IMR-90 (cell line): ENCODE results near the gene OR5B2. TPM values are rescaled to one million over a fixed set of nuclear protein-coding genes. Genes with fewer than 3 reads are reported as not detected.

ENCODE experiments used
- ATAC-seq: fragments of 200-7000 bp; cut with Tn5 transposase; 2 replicates; pipeline ENCODE4 v1.9.1; 2020; ENCODE audit warnings: low read depth, mild to moderate bottlenecking, moderate library complexity
- BruUV-seq: library from RNA; stranded (reverse); fragments of 400-500 nt; replicated peaks from 2 replicates; lab custom pipeline; 2021; lab: Mats Ljungman, UMichigan
- CTCF ChIA-PET: fragments of 300-600 bp; formaldehyde crosslinking; extraction: SDS; loops from one replicate; lab custom pipeline; 2021; ENCODE audit warnings: antibody characterized with exemption; lab: Yijun Ruan, JAX
- POLR2A ChIA-PET: fragments of 300-600 bp; sonication (Branson Sonifier 250); formaldehyde crosslinking; loops from one replicate; lab custom pipeline; 2022; ENCODE audit warnings: antibody characterized with exemption; ENCODE audit not compliant: unreplicated experiment; lab: Charles Lee
- DNase-seq: peaks from one replicate; pipeline ENCODE4 v3.0.0; 2013
- H2AFZ ChIP-seq: replicated peaks from 2 replicates; pipeline ENCODE3; 2013; ENCODE audit warnings: low read length, mild to moderate bottlenecking; ENCODE audit not compliant: poor library complexity
- H2AK5ac ChIP-seq: 2 replicates; pipeline ENCODE4 v1.6.1; 2013; ENCODE audit warnings: low read depth, low read length, inconsistent platforms
- H2AK9ac ChIP-seq: replicated peaks from 2 replicates; pipeline ENCODE3; 2013; ENCODE audit warnings: mild to moderate bottlenecking, low read depth, low read length, moderate library complexity; ENCODE audit not compliant: poor library complexity
- H2BK120ac ChIP-seq: 2 replicates; pipeline ENCODE4 v1.6.1; 2013; ENCODE audit warnings: low read depth, low read length, inconsistent platforms
- H2BK15ac ChIP-seq: 3 replicates; pipeline ENCODE4 v1.6.1; 2013; ENCODE audit warnings: low read depth, low read length, inconsistent platforms
- H2BK20ac ChIP-seq: 2 replicates; pipeline ENCODE4 v1.6.1; 2013; ENCODE audit warnings: low read depth, mild to moderate bottlenecking, inconsistent platforms, low read length, moderate library complexity
- H2BK5ac ChIP-seq: 2 replicates; pipeline ENCODE4 v1.6.1; 2013; ENCODE audit warnings: mild to moderate bottlenecking, low read depth, low read length, inconsistent platforms; ENCODE audit not compliant: poor library complexity, severe bottlenecking
- H3K14ac ChIP-seq: replicated peaks from 2 replicates; pipeline ENCODE4 v1.6.1; 2013; ENCODE audit warnings: low read depth, low read length, inconsistent platforms
- H3K18ac ChIP-seq: 2 replicates; pipeline ENCODE4 v1.6.1; 2013; ENCODE audit warnings: low read depth, low read length, control low read depth
- H3K23ac ChIP-seq: 2 replicates; pipeline ENCODE4 v1.6.1; 2013; ENCODE audit warnings: low read depth, low read length, inconsistent platforms
- H3K27ac ChIP-seq: 2 replicates; pipeline ENCODE4 v1.5.1; 2013; ENCODE audit warnings: mild to moderate bottlenecking, control low read depth, low read length; ENCODE audit not compliant: insufficient read depth
- H3K27me3 ChIP-seq: 2 replicates; pipeline ENCODE4 v1.6.1; 2013; ENCODE audit warnings: low read length; ENCODE audit not compliant: control insufficient read depth, insufficient read depth
- H3K36me3 ChIP-seq: 2 replicates; pipeline ENCODE4 v1.6.1; 2013; ENCODE audit warnings: low read length, mixed read lengths; ENCODE audit not compliant: control insufficient read depth, insufficient read depth
- H3K4ac ChIP-seq: 2 replicates; pipeline ENCODE4 v1.6.1; 2013; ENCODE audit warnings: low read depth, low read length, inconsistent platforms
- H3K4me1 ChIP-seq: 2 replicates; pipeline ENCODE4 v1.6.1; 2013; ENCODE audit warnings: low read length, mixed read lengths; ENCODE audit not compliant: control insufficient read depth, insufficient read depth
- H3K4me2 ChIP-seq: 2 replicates; pipeline ENCODE4 v1.6.1; 2013; ENCODE audit warnings: low read depth, mild to moderate bottlenecking, control low read depth, low read length, moderate library complexity
- H3K4me3 ChIP-seq: 2 replicates; pipeline ENCODE4 v1.5.1; 2013; ENCODE audit warnings: low read depth, mild to moderate bottlenecking, control low read depth, low read length, moderate library complexity; ENCODE audit not compliant: insufficient read depth
- H3K56ac ChIP-seq: 2 replicates; pipeline ENCODE4 v1.6.1; 2013; ENCODE audit warnings: low read length, inconsistent platforms; ENCODE audit not compliant: insufficient read depth; ENCODE audit errors: extremely low read depth
- H3K79me1 ChIP-seq, 2 experiments: 2 replicates each; pipeline ENCODE4 v1.6.1; 2013; ENCODE audit warnings: low read length in 2 of 2, inconsistent platforms in 1 of 2, low read depth in 1 of 2
- H3K9ac ChIP-seq: 2 replicates; pipeline ENCODE4 v1.6.1; 2013; ENCODE audit warnings: low read depth, low read length, control low read depth
- H3K9me1 ChIP-seq: 2 replicates; pipeline ENCODE4 v1.6.1; 2013; ENCODE audit warnings: low read length, inconsistent platforms; ENCODE audit not compliant: insufficient read depth
- H3K9me3 ChIP-seq: 2 replicates; pipeline ENCODE4 v1.6.1; 2013; ENCODE audit warnings: low read length; ENCODE audit not compliant: control insufficient read depth, insufficient read depth
- H4K20me1 ChIP-seq: 2 replicates; pipeline ENCODE4 v1.6.1; 2013; ENCODE audit warnings: low read length, inconsistent platforms; ENCODE audit not compliant: insufficient read depth
- H4K5ac ChIP-seq: 2 replicates; pipeline ENCODE4 v1.6.1; 2013; ENCODE audit warnings: mild to moderate bottlenecking, low read depth, low read length, control low read depth
- H4K8ac ChIP-seq, 2 experiments: 2 replicates each; pipeline ENCODE4 v1.6.1; 2013; ENCODE audit warnings: low read depth in 2 of 2, low read length in 2 of 2, control low read depth in 1 of 2, inconsistent platforms in 1 of 2
- H4K91ac ChIP-seq: 2 replicates; pipeline ENCODE4 v1.6.1; 2013; ENCODE audit warnings: low read depth, low read length, inconsistent platforms; ENCODE audit not compliant: insufficient read depth
- FOS ChIP-seq: fragments of 150-350 bp; IDR thresholded peaks from 2 replicates; pipeline ENCODE4 v1.6.1; 2016; ENCODE audit warnings: low read depth, low read length
- MAFK ChIP-seq: IDR thresholded peaks from 2 replicates; pipeline ENCODE4 v1.6.1; 2012; ENCODE audit warnings: low read depth, low read length, improper control_type of control experiment
- MXI1 ChIP-seq: IDR thresholded peaks from 2 replicates; pipeline ENCODE4 v1.6.1; 2012; ENCODE audit warnings: low read depth, mild to moderate bottlenecking, low read length, moderate library complexity, borderline replicate concordance
- NFE2L2 ChIP-seq: fragments of 150-350 bp; IDR thresholded peaks from 2 replicates; pipeline ENCODE4 v1.6.1; 2016; ENCODE audit warnings: low read depth, mild to moderate bottlenecking, low read length
- POLR2A ChIP-seq: IDR thresholded peaks from 2 replicates; pipeline ENCODE4 v1.6.1; 2012; ENCODE audit warnings: mild to moderate bottlenecking, low read depth, low read length
- RAD21 ChIP-seq: IDR thresholded peaks from 2 replicates; pipeline ENCODE4 v1.6.1; 2012; ENCODE audit warnings: low read length, improper control_type of control experiment
- RFX5 ChIP-seq: IDR thresholded peaks from 2 replicates; pipeline ENCODE4 v1.8.0; 2012; ENCODE audit warnings: low read depth, mild to moderate bottlenecking, low read length, moderate library complexity
- WGBS, 2 experiments: methylation state at CpG; one replicate each; pipeline versions ENCODE4 v1.1.5 to v1.1.7; 2013; ENCODE audit warnings: missing lambda C conversion rate in 2 of 2; ENCODE audit not compliant: insufficient read length in 1 of 2; ENCODE audit errors: extremely low coverage in 2 of 2; 5-methylcytosine and 5-hydroxymethylcytosine counted together
- dilution Hi-C: fragments of 300-500 bp; cut with HindIII; formaldehyde crosslinking; loops from one replicate; pipeline ENCODE4 v1.14.3; 2018; ENCODE audit warnings: low sequenced_read_pairs; ENCODE audit not compliant: unreplicated experiment
- in situ Hi-C: fragments of 300-500 bp; cut with MboI; formaldehyde crosslinking; loops from 3 replicates; pipeline ENCODE4 v1.14.3; 2019; ENCODE audit warnings: low sequenced_read_pairs, inconsistent platforms, mixed read lengths
- intact Hi-C: fragments of 100-400 bp; cut with micrococcal nuclease; formaldehyde crosslinking; loops from 2 replicates; pipeline ENCODE4 v1.10.0; 2022
- polyA plus RNA-seq, 3 experiments: library from polyadenylated mRNA; depleted of rRNA; stranded (reverse); fragments of >200 nt; gene quantifications; 2 replicates each; pipeline ENCODE4 v1.2.3, GENCODE V29; 2012; ENCODE audit warnings: low replicate concordance in 1 of 3
- total RNA-seq: library from RNA; depleted of rRNA; stranded (reverse); fragments of >200 nt; gene quantifications from 2 replicates; pipeline ENCODE4 v1.2.3, GENCODE V29; 2012
- TF ChIP-seq, protein P1 (sequence below): fragments of 150-350 bp; IDR thresholded peaks from 2 replicates; pipeline ENCODE4 v1.6.1; 2016; ENCODE audit warnings: low read depth, mild to moderate bottlenecking, low read length, moderate library complexity, borderline replicate concordance

The OR5B2 gene
- total and polyA plus RNA-seq, 2 of the 4 experiments (the other 2 are of a cell fraction) = not detected

DNA sequence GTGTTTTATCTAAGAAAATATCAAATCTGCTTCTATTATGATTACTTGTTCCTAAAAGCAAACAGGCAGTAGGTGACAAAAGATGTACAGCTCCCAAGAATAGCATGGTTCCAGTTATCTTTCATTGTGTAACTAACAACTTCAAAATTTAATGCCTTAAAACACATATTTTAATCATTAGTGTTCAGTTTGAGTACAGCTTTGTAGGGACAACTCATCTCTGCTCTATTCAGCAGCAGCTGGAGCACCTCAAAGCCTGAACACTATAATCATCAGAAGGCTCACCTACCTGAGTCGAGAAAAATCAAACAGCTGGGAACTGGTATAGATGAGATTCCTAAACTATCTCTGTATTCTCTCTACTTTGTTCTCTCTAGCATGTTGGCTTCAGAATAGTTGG, 38.4 kb upstream of the OR5B2 start:
- no peak overlapping the region for H2BK20ac ChIP-seq
- DNase-seq = peak; percentile 20
- no peak overlapping the region for H3K4me2 ChIP-seq
- no peak overlapping the region for H3K23ac ChIP-seq
- peak overlapping the region; percentile 52; the same call in 1 of the 2 replicates for H4K5ac ChIP-seq
- H3K4ac ChIP-seq = peak overlapping the region; percentile 59; the same call in 1 of the 2 replicates
- ChIA-PET CTCF (interaction anchor here (0.7 kb wide), 1 partner anchor 11 kb away, joined by 3 read pairs; no protein-coding TSS in a partner anchor), POLR2A (no interaction called here)
- no peaks in the 10 kb centered on the region for H4K20me1 ChIP-seq
- no peaks in the 10 kb centered on the region for H3K27me3 ChIP-seq
- H3K56ac ChIP-seq = no peak overlapping the region
- TF ChIP-seq MAFK = no peak
- TF ChIP-seq POLR2A = no peak
- no peak for TF ChIP-seq NFE2L2
- no peak for TF ChIP-seq MXI1
- TF ChIP-seq, protein P1, sequence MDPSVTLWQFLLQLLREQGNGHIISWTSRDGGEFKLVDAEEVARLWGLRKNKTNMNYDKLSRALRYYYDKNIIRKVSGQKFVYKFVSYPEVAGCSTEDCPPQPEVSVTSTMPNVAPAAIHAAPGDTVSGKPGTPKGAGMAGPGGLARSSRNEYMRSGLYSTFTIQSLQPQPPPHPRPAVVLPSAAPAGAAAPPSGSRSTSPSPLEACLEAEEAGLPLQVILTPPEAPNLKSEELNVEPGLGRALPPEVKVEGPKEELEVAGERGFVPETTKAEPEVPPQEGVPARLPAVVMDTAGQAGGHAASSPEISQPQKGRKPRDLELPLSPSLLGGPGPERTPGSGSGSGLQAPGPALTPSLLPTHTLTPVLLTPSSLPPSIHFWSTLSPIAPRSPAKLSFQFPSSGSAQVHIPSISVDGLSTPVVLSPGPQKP = no peak
- no peak for TF ChIP-seq RAD21
- no peak for TF ChIP-seq FOS
- no peak for TF ChIP-seq RFX5
- no peak overlapping the region for H2AFZ ChIP-seq
- intact Hi-C loops (no loop called here), dilution Hi-C loops (no loop called here), in situ Hi-C loops (no loop called here)
- no peaks in the 10 kb centered on the region for H3K36me3 ChIP-seq
- BruUV-seq = no TSS peak
- peak overlapping the region; percentile 26; the same call in 1 of the 2 replicates for H4K91ac ChIP-seq
- no CpG with 5 or more reads among the region's 1 CpG for WGBS, 2 experiments
- H3K27ac ChIP-seq = no peak overlapping the region
- no peaks in the 10 kb centered on the region for H3K79me1 ChIP-seq
- peak; percentile 62 for ATAC-seq
- H4K8ac ChIP-seq = peak overlapping the region in 1 of 2 experiments; percentile 25; a peak in 1 of 4 replicates
- peak overlapping the region; percentile 64 for H2BK5ac ChIP-seq
- H2AK9ac ChIP-seq = no peak overlapping the region
- peaks cover 9% of the 10 kb centered on the region; the same call in 1 of the 2 replicates for H3K9me3 ChIP-seq
- H3K18ac ChIP-seq = no peak overlapping the region; the same call in 1 of the 2 replicates
- H3K4me3 ChIP-seq = no peak overlapping the region
- no peak overlapping the region for H3K14ac ChIP-seq
- H2BK120ac ChIP-seq = peak overlapping the region; percentile 56
- H2BK15ac ChIP-seq = no peak overlapping the region
- no peak overlapping the region for H3K9ac ChIP-seq
- peaks cover 2% of the 10 kb centered on the region; the same call in 1 of the 2 replicates for H3K4me1 ChIP-seq
- H2AK5ac ChIP-seq = no peak overlapping the region
- no peaks in the 10 kb centered on the region for H3K9me1 ChIP-seq
